GM23248 (cell line): ENCODE results near the gene MSL3. TPM values are rescaled to one million over a fixed set of nuclear protein-coding genes. Genes with fewer than 3 reads are reported as not detected.

Experiments used
- DNase-seq: peaks from one replicate; pipeline ENCODE4 v3.0.0-alpha.2; 2015
- H2AFZ ChIP-seq: fragments of 200-600 bp; sonication (generic); 2 replicates; pipeline ENCODE4 v1.6.1; 2016; ENCODE audit warnings: antibody characterized with exemption
- H3F3A ChIP-seq: fragments of 200-600 bp; sonication (generic); 2 replicates; pipeline ENCODE4 v1.6.1; 2016; ENCODE audit warnings: mild to moderate bottlenecking, antibody characterized with exemption, mixed run types; ENCODE audit not compliant: insufficient read depth
- H3K27ac ChIP-seq: fragments of 200-600 bp; sonication (generic); 2 replicates; pipeline ENCODE4 v1.5.1; 2016; ENCODE audit warnings: mild to moderate bottlenecking
- H3K27me3 ChIP-seq: fragments of 200-600 bp; sonication (generic); replicated peaks from 2 replicates; pipeline ENCODE4 v1.6.1; 2016; ENCODE audit warnings: mild to moderate bottlenecking; ENCODE audit not compliant: insufficient read depth
- H3K36me3 ChIP-seq: fragments of 200-600 bp; sonication (generic); 2 replicates; pipeline ENCODE4 v1.6.1; 2016; ENCODE audit warnings: low read depth, mild to moderate bottlenecking
- H3K4me1 ChIP-seq: fragments of 200-600 bp; sonication (generic); 2 replicates; pipeline ENCODE4 v1.6.1; 2016; ENCODE audit warnings: mild to moderate bottlenecking; ENCODE audit not compliant: insufficient read depth
- H3K4me2 ChIP-seq: fragments of 200-600 bp; sonication (generic); one replicate; pipeline ENCODE4 v1.6.1; 2016; ENCODE audit warnings: mild to moderate bottlenecking; ENCODE audit not compliant: unreplicated experiment
- H3K4me3 ChIP-seq: fragments of 200-600 bp; sonication (generic); 2 replicates; pipeline ENCODE4 v1.5.1; 2016; ENCODE audit warnings: mild to moderate bottlenecking
- H3K79me2 ChIP-seq: fragments of 200-600 bp; sonication (generic); 2 replicates; pipeline ENCODE4 v1.6.1; 2016; ENCODE audit warnings: mild to moderate bottlenecking; ENCODE audit not compliant: insufficient read depth
- H3K9ac ChIP-seq: fragments of 200-600 bp; sonication (generic); 2 replicates; pipeline ENCODE4 v1.6.1; 2016; ENCODE audit warnings: mild to moderate bottlenecking
- H3K9me2 ChIP-seq: fragments of 200-600 bp; sonication (generic); 2 replicates; pipeline ENCODE4 v1.6.1; 2016; ENCODE audit warnings: mixed run types, mild to moderate bottlenecking, moderate library complexity; ENCODE audit not compliant: insufficient read depth
- H3K9me3 ChIP-seq: fragments of 200-600 bp; sonication (generic); one replicate; pipeline ENCODE4 v1.6.1; 2017; ENCODE audit warnings: low read depth
- H4K20me1 ChIP-seq: fragments of 200-600 bp; sonication (generic); 2 replicates; pipeline ENCODE4 v1.6.0; 2016; ENCODE audit not compliant: insufficient read depth
- EZH2 ChIP-seq: fragments of 200-600 bp; sonication (generic); IDR thresholded peaks from 2 replicates; pipeline ENCODE4 v1.6.1; 2018; ENCODE audit warnings: antibody characterized with exemption, mild to moderate bottlenecking; ENCODE audit not compliant: insufficient read depth, poor library complexity, severe bottlenecking
- EZH2phosphoT487 ChIP-seq: fragments of 200-600 bp; sonication (generic); IDR thresholded peaks from 2 replicates; pipeline ENCODE4 v1.6.1; 2018; ENCODE audit warnings: antibody characterized with exemption, moderate library complexity, mild to moderate bottlenecking, low read depth; ENCODE audit not compliant: insufficient read depth
- WGBS, 2 experiments: methylation state at CpG; one replicate each; pipeline ENCODE4 v1.1.6; 2015 to 2017; ENCODE audit warnings: low lambda C conversion rate in 2 of 2, low coverage in 1 of 2; ENCODE audit errors: missing lambda C conversion rate in 2 of 2; 5-methylcytosine and 5-hydroxymethylcytosine counted together
- in situ Hi-C: fragments of 300-500 bp; cut with MboI; formaldehyde crosslinking; loops from 2 replicates; pipeline ENCODE4 v1.15.0; 2020
- polyA plus RNA-seq: library from polyadenylated mRNA; unstranded; fragments of >200 nt; fragmentation: Nextera tagmentation; extraction: Ambion mirVana; gene quantifications from 2 replicates; pipeline ENCODE4 v1.2.1, GENCODE V29; 2016
- total RNA-seq: library from RNA; depleted of rRNA; stranded (reverse); fragments of >200 nt; shearing (Covaris generic); gene quantifications from 2 replicates; pipeline ENCODE4 v1.2.3, GENCODE V29; 2014

MSL3 gene
- total and polyA plus RNA-seq, 2 experiments from 2014 or later, result 26.8 to 34.6 TPM

DNA sequence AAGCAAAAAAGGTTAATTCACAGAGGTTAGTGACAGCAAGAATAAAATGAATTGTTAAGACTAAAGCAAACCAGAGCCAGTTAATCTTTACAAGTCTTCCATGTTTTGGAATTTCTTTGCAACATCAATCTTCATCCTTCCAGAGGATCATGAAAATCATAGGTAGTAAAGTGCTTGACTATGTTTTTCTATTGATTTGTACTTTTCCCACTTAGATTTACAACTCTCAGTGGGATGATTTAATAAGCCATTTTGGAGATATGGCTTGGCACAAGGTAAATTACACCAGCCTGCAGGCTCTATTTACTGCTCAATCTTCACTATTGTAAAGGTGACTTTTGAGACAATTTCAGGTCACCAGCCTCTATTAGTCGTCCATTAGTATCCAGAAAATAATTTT lies 26.5 kb downstream of the MSL3 start:
- Histone ChIP-seq H3K9me2 (no peaks in the 10 kb centered on the region), H4K20me1 (no peaks in the 10 kb centered on the region), H3K27me3 (no peaks in the 10 kb centered on the region), H3K4me1 (no peaks in the 10 kb centered on the region), H3K4me3 (no peak overlapping the region), H3K27ac (no peak overlapping the region), H3F3A (no peaks in the 10 kb centered on the region), H3K36me3 (no peaks in the 10 kb centered on the region), H3K4me2 (no peak overlapping the region), H3K79me2 (no peaks in the 10 kb centered on the region), H3K9ac (no peak overlapping the region), H3K9me3 (no peaks in the 10 kb centered on the region), H2AFZ (no peak overlapping the region)
- no peak for TF ChIP-seq EZH2
- no peak for TF ChIP-seq EZH2phosphoT487
- in situ Hi-C loops, result no loop called here
- 33 to 57% methylated on average over 1 of the region's 1 CpG for WGBS, 2 experiments
- DNase-seq, result no peak

DNA sequence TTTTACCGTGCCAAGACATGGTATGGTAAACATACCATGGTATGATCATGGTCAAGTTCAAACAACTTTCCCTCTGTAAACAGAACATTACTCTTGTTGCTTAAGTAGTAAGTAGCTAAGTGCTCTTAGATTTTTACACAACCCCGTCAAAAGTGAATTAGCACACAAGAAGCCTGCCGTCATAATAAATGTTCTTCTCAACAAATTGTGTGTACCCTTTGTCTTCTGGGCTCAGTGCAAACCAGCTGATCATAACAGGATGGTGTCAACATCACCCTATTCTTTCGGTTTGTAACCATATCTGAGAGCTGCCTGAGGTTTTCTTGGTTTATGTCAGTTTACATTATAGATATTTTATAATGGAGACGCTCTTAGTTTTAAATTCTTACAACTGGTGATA lies 28.8 kb downstream of the MSL3 start:
- Histone ChIP-seq H3K27ac (no peak overlapping the region), H3K27me3 (no peaks in the 10 kb centered on the region), H3K4me1 (no peaks in the 10 kb centered on the region), H3K9me3 (no peaks in the 10 kb centered on the region), H3K79me2 (no peaks in the 10 kb centered on the region), H3K36me3 (no peaks in the 10 kb centered on the region), H3K9me2 (no peaks in the 10 kb centered on the region), H2AFZ (peak overlapping the region; percentile 75), H3F3A (no peaks in the 10 kb centered on the region), H3K9ac (peak overlapping the region; percentile 49), H3K4me2 (peak overlapping the region; percentile 85), H3K4me3 (peak overlapping the region; percentile 75), H4K20me1 (no peaks in the 10 kb centered on the region)
- in situ Hi-C loops, result no loop called here
- DNase-seq, result no peak
- TF ChIP-seq EZH2, result no peak
- TF ChIP-seq EZH2phosphoT487, result no peak
- WGBS, 2 experiments, result 43 to 45% methylated on average over 5 of the region's 5 CpGs

DNA sequence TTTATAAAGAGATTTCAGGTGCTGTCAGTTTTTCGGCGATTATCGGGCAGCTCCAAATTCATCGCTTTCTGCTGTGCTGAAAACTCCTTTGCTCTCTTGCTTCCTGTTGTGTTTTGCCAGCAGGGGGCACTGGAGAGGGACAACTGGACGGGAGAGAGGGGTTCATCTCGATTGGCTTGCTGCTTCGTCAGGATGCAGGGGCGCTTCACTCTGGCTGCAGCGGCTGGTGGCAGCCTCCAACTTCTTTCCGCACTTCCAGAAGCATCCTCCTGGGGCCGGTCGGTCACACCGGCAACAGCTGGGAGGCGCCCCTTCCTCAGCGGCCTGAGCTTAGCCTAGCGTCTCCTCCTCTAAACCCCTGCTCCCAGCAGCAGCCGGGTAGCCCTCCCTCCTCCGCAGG lies 29.5 kb downstream of the MSL3 start:
- H3K9me3 ChIP-seq, result no peaks in the 10 kb centered on the region
- H2AFZ ChIP-seq, result peak overlapping the region; percentile 75
- 7 to 8% methylated on average over 16 to 17 of the region's 18 CpGs for WGBS, 2 experiments
- H3K4me1 ChIP-seq, result no peaks in the 10 kb centered on the region
- peak overlapping the region; percentile 85 for H3K4me2 ChIP-seq
- no peaks in the 10 kb centered on the region for H4K20me1 ChIP-seq
- no peaks in the 10 kb centered on the region for H3K9me2 ChIP-seq
- in situ Hi-C loops, result no loop called here
- TF ChIP-seq EZH2phosphoT487 (no peak), EZH2 (no peak)
- DNase-seq, result peak; percentile 59
- peak overlapping the region; percentile 75 for H3K4me3 ChIP-seq
- H3K27me3 ChIP-seq, result no peaks in the 10 kb centered on the region
- H3F3A ChIP-seq, result no peaks in the 10 kb centered on the region
- no peak overlapping the region for H3K27ac ChIP-seq
- no peaks in the 10 kb centered on the region for H3K79me2 ChIP-seq
- peak overlapping the region; percentile 49 for H3K9ac ChIP-seq
- H3K36me3 ChIP-seq, result no peaks in the 10 kb centered on the region

DNA sequence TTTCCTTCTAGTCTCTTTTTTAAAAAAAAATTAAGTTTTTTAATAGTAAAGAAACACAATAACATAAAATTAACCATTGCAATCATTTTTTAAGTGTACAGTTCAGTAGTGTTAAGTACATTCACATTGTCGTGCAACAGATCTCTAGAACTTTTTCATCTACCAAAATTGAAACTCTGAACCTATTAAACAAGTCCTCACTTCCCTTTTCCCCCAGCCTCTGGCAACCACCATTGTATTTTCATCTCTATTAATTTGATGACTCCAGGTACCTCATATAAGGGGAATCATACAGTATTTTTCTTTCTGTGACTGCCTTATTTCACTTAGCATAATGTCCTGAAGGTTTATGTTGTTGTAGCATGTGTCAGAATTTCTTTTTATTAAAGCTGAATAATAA lies 31.8 kb downstream of the MSL3 start:
- no peak for DNase-seq
- no peaks in the 10 kb centered on the region for H3K9me2 ChIP-seq
- H3K9me3 ChIP-seq, result no peaks in the 10 kb centered on the region
- H3K4me1 ChIP-seq, result no peaks in the 10 kb centered on the region
- no peaks in the 10 kb centered on the region for H3F3A ChIP-seq
- H3K4me3 ChIP-seq, result no peak overlapping the region
- in situ Hi-C loops, result no loop called here
- H3K36me3 ChIP-seq, result no peaks in the 10 kb centered on the region
- WGBS, 2 experiments, result 100% methylated on average over 1 of the region's 1 CpG
- no peaks in the 10 kb centered on the region for H3K27me3 ChIP-seq
- no peak overlapping the region for H3K9ac ChIP-seq
- H3K79me2 ChIP-seq, result no peaks in the 10 kb centered on the region
- no peak overlapping the region for H2AFZ ChIP-seq
- H3K27ac ChIP-seq, result no peak overlapping the region
- TF ChIP-seq EZH2phosphoT487 (no peak), EZH2 (no peak)
- no peak overlapping the region for H3K4me2 ChIP-seq
- no peaks in the 10 kb centered on the region for H4K20me1 ChIP-seq

DNA sequence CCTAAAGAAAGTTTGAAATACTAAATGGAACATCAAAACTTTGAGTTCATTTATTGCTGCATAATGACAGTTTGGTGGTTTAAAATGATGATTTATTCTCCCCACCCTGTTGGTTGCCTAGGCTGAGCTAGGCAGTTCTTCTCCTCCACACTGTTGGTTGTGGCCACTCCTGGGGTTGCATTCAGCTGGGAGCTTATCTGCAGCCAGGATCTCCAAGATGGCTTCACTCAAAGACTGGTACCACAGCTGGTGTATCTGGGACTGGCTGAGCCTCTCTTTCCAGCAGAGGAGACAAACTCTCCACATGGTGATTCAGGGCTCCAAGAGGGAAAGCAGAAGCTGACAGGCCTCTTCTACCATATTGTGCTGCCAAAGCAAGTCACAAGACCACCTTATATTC lies 33.1 kb downstream of the MSL3 start:
- Histone ChIP-seq H4K20me1 (no peaks in the 10 kb centered on the region), H3K27ac (no peak overlapping the region), H3K79me2 (no peaks in the 10 kb centered on the region), H3K36me3 (no peaks in the 10 kb centered on the region), H3K27me3 (no peaks in the 10 kb centered on the region), H3K9me2 (no peaks in the 10 kb centered on the region), H2AFZ (no peak overlapping the region), H3K4me3 (no peak overlapping the region), H3K4me1 (no peaks in the 10 kb centered on the region), H3K9ac (no peak overlapping the region), H3K4me2 (no peak overlapping the region), H3K9me3 (no peaks in the 10 kb centered on the region), H3F3A (no peaks in the 10 kb centered on the region)
- in situ Hi-C loops, result no loop called here
- DNase-seq, result no peak
- TF ChIP-seq EZH2phosphoT487 (no peak), EZH2 (no peak)
